ENCODE results near the gene BRINP2. TPM values are rescaled to one million over a fixed set of nuclear protein-coding genes. Genes with fewer than 3 reads are reported as not detected.

The BRINP2 gene
- total and polyA plus RNA-seq, 12 donors: 0.15 to 0.66 (median 0.24) TPM; not detected in 2

GRCh38 chr1:177146499-177146898 lies 24.3 kb upstream of the BRINP2 start:
- no peak for DNase-seq
- 46 to 55% methylated on average over 2 of the region's 2 CpGs for WGBS, 2 donors

GRCh38 chr1:177162243-177162642 lies 8.5 kb upstream of the BRINP2 start:
- TF ChIP-seq CTCF (IDR thresholded peaks at IDR 0.05): no peak
- H3K4me3 ChIP-seq: no peak overlapping the region
- no peak overlapping the region for H3K27ac ChIP-seq
- H3K27me3 ChIP-seq: peaks cover 0 to 47% (median 42%) of the 10 kb centered on the region in 7 donors
- H3K9me3 ChIP-seq: no peaks in the 10 kb centered on the region
- ATAC-seq (no peak), DNase-seq (no peak)
- peaks cover 0 to 13% (median 3%) of the 10 kb centered on the region in 9 donors for H3K4me1 ChIP-seq
- H3K36me3 ChIP-seq: no peaks in the 10 kb centered on the region
- 74 to 85% methylated on average over 2 of the region's 2 CpGs for WGBS, 2 donors
- intact Hi-C loops (cut with DNase I): no loop called here

More at GRCh38 chr1:177146499-177146898, 24.3 kb upstream of the BRINP2 start:
- Histone ChIP-seq H3K9me3 (no peaks in the 10 kb centered on the region), H3K4me1 (peaks cover 0 to 19% (median 5%) of the 10 kb centered on the region in 9 donors), H3K27ac (no peak overlapping the region), H3K27me3 (peaks cover 0 to 2% (median 0%) of the 10 kb centered on the region in 7 donors), H3K36me3 (no peaks in the 10 kb centered on the region), H3K4me3 (no peak overlapping the region)
- TF ChIP-seq CTCF (IDR thresholded peaks at IDR 0.05): no peak
- intact Hi-C loops (cut with DNase I): no loop called here
- no peak for ATAC-seq

GRCh38 chr1:177163844-177164379 lies 6.8 kb upstream of the BRINP2 start:
- ATAC-seq (peak in 2 of 8 donors; percentile 10 to 30), DNase-seq (no peak)
- Histone ChIP-seq H3K27me3 (peaks cover 0 to 63% (median 59%) of the 10 kb centered on the region in 7 donors), H3K27ac (no peak overlapping the region), H3K9me3 (no peaks in the 10 kb centered on the region), H3K4me1 (peaks cover 0 to 13% (median 3%) of the 10 kb centered on the region in 9 donors), H3K4me3 (peak overlapping the region in 9 of 10 donors; percentile 26 to 57 (median 44)), H3K36me3 (no peaks in the 10 kb centered on the region)
- 4 to 5% methylated on average over 15 of the region's 15 CpGs for WGBS, 2 donors
- intact Hi-C loops (cut with DNase I): no loop called here
- no peak for TF ChIP-seq CTCF (IDR thresholded peaks at IDR 0.05)

GRCh38 chr1:177164380-177165068 lies 6.2 kb upstream of the BRINP2 start, which contains the start of gene ASTN1:
Gene ASTN1, minus strand, starts transcription at chr1:177164712. Its CDS starts 36 bp downstream, at chr1:177164676.
- Histone ChIP-seq H3K4me3 (peak within 1 kb of the TSS in 9 of 10 donors; percentile 26 to 57 (median 44)), H3K9me3 (no peaks in the 10 kb centered on the region), H3K4me1 (peaks cover 0 to 13% (median 3%) of the 10 kb centered on the region in 9 donors), H3K36me3 (no peaks in the 10 kb centered on the region), H3K27ac (no peak within 1 kb of the TSS), H3K27me3 (peaks cover 0 to 69% (median 63%) of the 10 kb centered on the region in 7 donors)
- DNase-seq: no peak
- peak in 5 of 8 donors; percentile 26 to 59 (median 38) for ATAC-seq
- intact Hi-C loops (cut with DNase I): no loop called here
- WGBS, 2 donors: 1% methylated on average over 49 of the region's 49 CpGs
- TF ChIP-seq CTCF (IDR thresholded peaks at IDR 0.05): no peak
